Loucy (cell line): Measurements from ENCODE around the gene CENPF.

Source experiments
- CTCF ChIP-seq: fragments of 200-600 bp; sonication (generic); conservative IDR thresholded peaks from 2 replicates; pipeline ENCODE4 v1.5.1; 2014; ENCODE audit warnings: mild to moderate bottlenecking, antibody characterized with exemption, low read length
- EZH2phosphoT487 ChIP-seq: fragments of 200-600 bp; IDR thresholded peaks from 2 replicates; pipeline ENCODE4 v1.6.1; 2018; ENCODE audit warnings: antibody characterized with exemption, mild to moderate bottlenecking, moderate library complexity, borderline replicate concordance

- TF ChIP-seq CTCF (no peak), EZH2phosphoT487 (no peak)
Measured at GRCh38 chr1:214617246-214617645, 14.3 kb downstream of the CENPF start.
